Liver (tissue), 3 donors: Measurements from ENCODE around the gene CNKSR3.

Experiments used
- EGR1 ChIP-seq, 2 donors: IDR thresholded peaks; 2 replicates each; pipeline ENCODE4 v1.6.1; 2016 to 2018; ENCODE audit warnings: antibody characterized with exemption in 2 of 2, low read depth in 2 of 2
- FOXA1 ChIP-seq: IDR thresholded peaks from 2 replicates; pipeline ENCODE4 v1.6.1; 2016; ENCODE audit warnings: antibody characterized with exemption
- JUND ChIP-seq, 2 donors: IDR thresholded peaks; 2 replicates each; pipeline ENCODE4 v1.6.1; 2016; ENCODE audit warnings: antibody characterized with exemption in 2 of 2
- RAD21 ChIP-seq, 2 donors: IDR thresholded peaks; 2 replicates each; pipeline ENCODE4 v1.6.1; 2016; ENCODE audit warnings: antibody characterized with exemption in 2 of 2, mild to moderate bottlenecking in 2 of 2
- SP1 ChIP-seq: IDR thresholded peaks from 2 replicates; pipeline ENCODE4 v1.6.1; 2018; ENCODE audit warnings: antibody characterized with exemption, mild to moderate bottlenecking
- TAF1 ChIP-seq: conservative IDR thresholded peaks from 2 replicates; pipeline ENCODE4 v1.6.1; 2016; ENCODE audit warnings: antibody characterized with exemption, mild to moderate bottlenecking
- YY1 ChIP-seq: IDR thresholded peaks from 2 replicates; pipeline ENCODE4 v1.6.1; 2016; ENCODE audit warnings: antibody characterized with exemption, mild to moderate bottlenecking
- ZBTB33 ChIP-seq: IDR thresholded peaks from 2 replicates; pipeline ENCODE4 v1.6.1; 2016; ENCODE audit warnings: antibody characterized with exemption
- TF ChIP-seq, protein P1 (sequence below): fragments of 150-350 bp; IDR thresholded peaks from 2 replicates; pipeline ENCODE4 v1.5.1; 2017; ENCODE audit warnings: improper control_type of control experiment, low read depth, low read length; ENCODE audit not compliant: missing input control
- donor health status: healthy.
- donor health status: healthy.

- TF ChIP-seq, protein P1, sequence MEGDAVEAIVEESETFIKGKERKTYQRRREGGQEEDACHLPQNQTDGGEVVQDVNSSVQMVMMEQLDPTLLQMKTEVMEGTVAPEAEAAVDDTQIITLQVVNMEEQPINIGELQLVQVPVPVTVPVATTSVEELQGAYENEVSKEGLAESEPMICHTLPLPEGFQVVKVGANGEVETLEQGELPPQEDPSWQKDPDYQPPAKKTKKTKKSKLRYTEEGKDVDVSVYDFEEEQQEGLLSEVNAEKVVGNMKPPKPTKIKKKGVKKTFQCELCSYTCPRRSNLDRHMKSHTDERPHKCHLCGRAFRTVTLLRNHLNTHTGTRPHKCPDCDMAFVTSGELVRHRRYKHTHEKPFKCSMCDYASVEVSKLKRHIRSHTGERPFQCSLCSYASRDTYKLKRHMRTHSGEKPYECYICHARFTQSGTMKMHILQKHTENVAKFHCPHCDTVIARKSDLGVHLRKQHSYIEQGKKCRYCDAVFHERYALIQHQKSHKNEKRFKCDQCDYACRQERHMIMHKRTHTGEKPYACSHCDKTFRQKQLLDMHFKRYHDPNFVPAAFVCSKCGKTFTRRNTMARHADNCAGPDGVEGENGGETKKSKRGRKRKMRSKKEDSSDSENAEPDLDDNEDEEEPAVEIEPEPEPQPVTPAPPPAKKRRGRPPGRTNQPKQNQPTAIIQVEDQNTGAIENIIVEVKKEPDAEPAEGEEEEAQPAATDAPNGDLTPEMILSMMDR = no peak
- TF ChIP-seq SP1 = peak; percentile 69
- TF ChIP-seq RAD21 (IDR thresholded peaks at IDR 0.05) = peak; percentile 21 to 43
- TF ChIP-seq YY1 = peak; percentile 21
- TF ChIP-seq TAF1 = no peak
- no peak for TF ChIP-seq ZBTB33
- peak; percentile 42 to 50 for TF ChIP-seq JUND (IDR thresholded peaks at IDR 0.05)
- TF ChIP-seq EGR1 (IDR thresholded peaks at IDR 0.05; ENCODE audit: low read depth in 2 of 2) = no peak
- no peak for TF ChIP-seq FOXA1
Observed at GRCh38 chr6:154537511-154538325, 27.2 kb upstream of the CNKSR3 start.
